Stomach (tissue), 9 donors: ENCODE measurements around the gene HSPB7. TPM values are rescaled to one million over a fixed set of nuclear protein-coding genes. Genes with fewer than 3 reads are reported as not detected.
"Not testable (repeated sequence)": the region's sequence is repeated elsewhere in the genome, so short reads cannot be mapped to it uniquely, and the experiment has no call there.

Experiments used
- DNase-seq, 2 donors: peaks; one replicate each; pipeline versions ENCODE4 v3.0.0 to v3.0.0-alpha.2; 2013 to 2019
- H3K27ac ChIP-seq, 5 donors: fragments of 200-600 bp in 4 of 5; sonication (generic) in 4 of 5; one replicate each; pipeline ENCODE4 v1.5.1; 2013 to 2019; ENCODE audit warnings: mild to moderate bottlenecking in 1 of 5, moderate library complexity in 1 of 5
- H3K27me3 ChIP-seq, 3 donors: fragments of 200-600 bp; sonication (generic); one replicate each; pipeline ENCODE4 v1.5.1; 2017 to 2019; ENCODE audit warnings: mixed run types in 1 of 3
- H3K36me3 ChIP-seq, 4 donors: fragments of 200-600 bp; sonication (generic); 1 replicate in 3 of 4; 2 replicates in 1 of 4; pipeline ENCODE4 v1.5.1; 2016 to 2019
- H3K4me1 ChIP-seq, 4 donors: fragments of 200-600 bp; sonication (generic); one replicate each; pipeline ENCODE4 v1.5.1; 2016 to 2019
- H3K4me3 ChIP-seq, 4 donors: fragments of 200-600 bp; sonication (generic) in 3 of 4; one replicate each; pipeline ENCODE4 v1.5.1; 2016 to 2019; ENCODE audit warnings: mild to moderate bottlenecking in 1 of 4
- H3K9me3 ChIP-seq, 4 donors: fragments of 200-600 bp; sonication (generic); one replicate each; pipeline ENCODE4 v1.5.1; 2016 to 2019
- EP300 ChIP-seq: sonication (generic); formaldehyde crosslinking; IDR thresholded peaks from one replicate; pipeline ENCODE4 v1.6.1; 2017; ENCODE audit warnings: antibody characterized with exemption
- POLR2A ChIP-seq, 4 donors: fragments of 450-650 bp; IDR thresholded peaks; one replicate each; pipeline ENCODE4 v1.6.1; 2016; ENCODE audit warnings: antibody characterized with exemption in 4 of 4, control low read depth in 2 of 4, mild to moderate bottlenecking in 1 of 4, moderate library complexity in 1 of 4
- POLR2AphosphoS5 ChIP-seq, 3 donors: sonication (generic); formaldehyde crosslinking; IDR thresholded peaks; one replicate each; pipeline ENCODE4 v1.6.1; 2016; ENCODE audit warnings: antibody characterized with exemption in 3 of 3
- WGBS, 5 donors: extraction: QIAGEN DNeasy Blood & Tissue Kit in 3 of 5; methylation state at CpG; one replicate each; pipeline versions ENCODE4 v1.1.5 to v1.1.7; 2013 to 2018; 5-methylcytosine and 5-hydroxymethylcytosine counted together
- intact Hi-C: fragments of 100-400 bp; cut with DNase I; formaldehyde crosslinking; loops from one replicate; pipeline ENCODE4 v1.15.1; 2023; ENCODE audit warnings: low total_unique reads
- polyA plus RNA-seq, 3 donors: library from polyadenylated mRNA; stranded (reverse); fragments of 200-250 nt; gene quantifications; one replicate each; pipeline ENCODE4 v1.2.3, GENCODE V29; 2013
- total RNA-seq, 5 donors: library from RNA; depleted of rRNA; stranded (reverse); fragments of >200 nt; gene quantifications; one replicate each; pipeline versions ENCODE4 v1.1.0 to v1.2.3, GENCODE V29; 2014 to 2016
- TF ChIP-seq, protein P1 (sequence below), 7 experiments: fragments of 450-650 bp in 4 of 7; fragments of 200-600 bp in 3 of 7; sonication (generic) in 3 of 7; IDR thresholded peaks; one replicate each; pipeline ENCODE4 v1.5.1; 2016 to 2019; ENCODE audit warnings: antibody characterized with exemption in 7 of 7, control low read depth in 2 of 7, mild to moderate bottlenecking in 1 of 7
- donor health status: healthy with polysubstance abuse.
- donor health status: Bipolar disorder and iron deficiency.
- donor health status: healthy.

HSPB7 gene
- total and polyA plus RNA-seq, 8 donors = 9.9 to 83.5 (median 23.8) TPM

DNA sequence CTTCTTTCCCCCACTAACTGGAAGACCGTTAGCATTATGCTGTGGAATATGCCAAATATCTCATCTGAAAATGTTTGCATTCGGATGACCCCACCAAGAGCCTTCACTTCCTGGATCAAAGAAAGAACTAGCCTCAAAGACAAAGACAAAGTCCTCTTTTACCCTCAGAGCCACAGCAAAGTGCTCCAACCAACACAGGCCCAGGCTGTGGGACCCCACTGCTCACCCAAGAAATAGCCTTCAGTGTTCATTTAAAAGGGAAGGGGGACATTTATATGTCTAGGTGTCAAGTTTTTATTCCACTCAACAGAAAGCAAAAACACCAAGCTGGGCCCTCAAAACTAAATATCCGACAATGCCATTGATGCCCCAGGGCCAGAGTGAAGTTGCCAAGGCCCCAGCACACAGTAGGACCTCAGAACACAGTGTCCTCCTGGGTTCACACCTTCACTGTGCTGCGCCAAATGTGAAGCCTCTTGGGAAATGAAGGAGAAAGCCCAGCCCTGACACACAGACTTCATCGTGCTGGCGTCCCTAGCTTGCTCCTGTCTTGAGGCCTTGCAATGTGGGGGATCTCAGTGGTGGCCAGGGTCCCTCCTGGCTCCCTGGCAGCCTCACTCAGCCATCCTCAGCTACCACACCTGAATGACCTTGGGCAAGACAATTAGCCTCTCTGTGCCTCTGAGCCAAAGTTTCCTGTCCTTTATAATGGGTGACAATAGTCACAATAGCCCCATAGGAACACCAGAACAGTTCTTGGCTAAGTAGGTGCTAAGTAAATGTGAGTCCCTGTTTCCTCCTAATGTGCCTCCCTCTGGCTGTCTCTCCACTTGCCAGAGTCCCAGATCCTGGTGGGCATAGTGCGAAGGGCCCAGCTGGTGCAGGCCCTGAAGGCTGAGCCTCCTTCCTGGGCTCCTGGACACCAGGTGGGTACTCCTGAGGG is 37.0 kb upstream of the HSPB7 start:
- Histone ChIP-seq H3K4me3 (no peak overlapping the region), H3K27me3 (no peaks in the 10 kb centered on the region), H3K27ac (no peak overlapping the region), H3K36me3 (no peaks in the 10 kb centered on the region), H3K9me3 (no peaks in the 10 kb centered on the region), H3K4me1 (peaks cover 0 to 10% (median 8%) of the 10 kb centered on the region in 4 donors)
- WGBS, 5 donors = 82 to 90% (median 84%) methylated on average over 7 of the region's 7 CpGs
- intact Hi-C loops = no loop called here
- TF ChIP-seq, protein P1, sequence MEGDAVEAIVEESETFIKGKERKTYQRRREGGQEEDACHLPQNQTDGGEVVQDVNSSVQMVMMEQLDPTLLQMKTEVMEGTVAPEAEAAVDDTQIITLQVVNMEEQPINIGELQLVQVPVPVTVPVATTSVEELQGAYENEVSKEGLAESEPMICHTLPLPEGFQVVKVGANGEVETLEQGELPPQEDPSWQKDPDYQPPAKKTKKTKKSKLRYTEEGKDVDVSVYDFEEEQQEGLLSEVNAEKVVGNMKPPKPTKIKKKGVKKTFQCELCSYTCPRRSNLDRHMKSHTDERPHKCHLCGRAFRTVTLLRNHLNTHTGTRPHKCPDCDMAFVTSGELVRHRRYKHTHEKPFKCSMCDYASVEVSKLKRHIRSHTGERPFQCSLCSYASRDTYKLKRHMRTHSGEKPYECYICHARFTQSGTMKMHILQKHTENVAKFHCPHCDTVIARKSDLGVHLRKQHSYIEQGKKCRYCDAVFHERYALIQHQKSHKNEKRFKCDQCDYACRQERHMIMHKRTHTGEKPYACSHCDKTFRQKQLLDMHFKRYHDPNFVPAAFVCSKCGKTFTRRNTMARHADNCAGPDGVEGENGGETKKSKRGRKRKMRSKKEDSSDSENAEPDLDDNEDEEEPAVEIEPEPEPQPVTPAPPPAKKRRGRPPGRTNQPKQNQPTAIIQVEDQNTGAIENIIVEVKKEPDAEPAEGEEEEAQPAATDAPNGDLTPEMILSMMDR (IDR thresholded peaks at IDR 0.05) = no peak
- TF ChIP-seq POLR2A (IDR thresholded peaks at IDR 0.05) (no peak), POLR2AphosphoS5 (IDR thresholded peaks at IDR 0.05) (no peak), EP300 (no peak)
- no peak for DNase-seq

DNA sequence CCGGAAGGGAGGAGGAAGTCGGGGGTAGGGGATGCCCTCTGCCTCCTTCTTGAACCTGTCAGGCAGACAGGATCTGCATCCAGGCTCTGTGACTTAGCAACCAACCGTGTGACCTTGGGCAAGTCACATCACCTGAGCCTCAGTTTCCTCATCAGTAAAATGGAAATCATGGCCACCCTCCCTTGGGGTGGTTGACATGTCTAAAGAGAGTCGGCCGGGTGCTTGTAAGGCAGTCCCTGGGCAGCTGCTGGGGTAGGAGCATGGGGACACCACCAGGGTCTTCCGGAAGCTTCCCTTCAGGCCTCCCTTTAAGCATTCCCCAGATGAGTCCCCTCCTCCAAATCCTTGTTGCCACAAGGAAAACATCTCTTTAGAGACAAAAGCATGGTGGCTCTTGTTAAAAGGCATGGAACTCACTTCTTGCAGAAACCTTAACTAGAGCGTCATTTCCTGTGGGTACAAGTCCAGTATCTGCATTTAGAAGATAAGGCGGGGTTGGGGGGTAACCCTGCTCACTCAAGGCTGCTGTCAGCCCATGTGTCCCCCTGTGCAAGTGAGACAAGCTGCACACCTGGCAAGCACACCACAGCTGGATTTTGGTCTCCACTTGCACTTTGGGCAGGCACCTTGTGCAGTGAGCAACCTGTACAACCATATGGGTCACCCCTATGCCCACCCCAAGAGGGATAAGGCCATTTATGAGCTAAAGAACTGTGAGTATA is 36.1 kb upstream of the HSPB7 start:
- DNase-seq = no peak

DNA sequence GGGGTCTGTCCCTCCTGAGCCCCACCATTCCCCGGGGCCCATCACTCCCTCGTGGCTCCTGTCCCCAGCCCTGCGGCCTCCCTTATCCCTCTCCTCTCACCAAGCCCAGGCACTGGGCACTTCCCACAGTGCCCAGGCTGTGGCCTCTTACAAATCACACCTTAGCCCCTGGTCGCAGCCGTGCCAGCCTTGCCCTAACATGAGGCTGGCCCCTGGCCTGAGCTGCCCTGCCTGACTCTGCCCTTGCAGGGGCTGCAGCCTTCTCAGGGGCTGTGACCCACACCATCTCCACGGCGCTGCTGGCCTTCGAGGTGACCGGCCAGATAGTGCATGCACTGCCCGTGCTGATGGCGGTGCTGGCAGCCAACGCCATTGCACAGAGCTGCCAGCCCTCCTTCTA is 34.1 kb upstream of the HSPB7 start:
- H3K36me3 ChIP-seq, H3K27me3 ChIP-seq, H3K27ac ChIP-seq, H3K9me3 ChIP-seq, H3K4me3 ChIP-seq, DNase-seq, intact Hi-C loops: not testable (repeated sequence)
- WGBS, 5 donors = 84 to 89% (median 88%) methylated on average over 10 to 12 of the region's 12 CpGs
- H3K4me1 ChIP-seq = peaks cover 6 to 20% (median 16%) of the 10 kb centered on the region in 4 donors

More for the DNA sequence above, 36.1 kb upstream of the HSPB7 start:
- H3K4me3 ChIP-seq = no peak overlapping the region
- WGBS, 5 donors = 63 to 80% (median 75%) methylated on average over 3 to 8 of the region's 8 CpGs
- H3K27ac ChIP-seq = no peak overlapping the region
- H3K27me3 ChIP-seq = no peaks in the 10 kb centered on the region
- TF ChIP-seq EP300 (no peak), POLR2A (IDR thresholded peaks at IDR 0.05) (no peak), POLR2AphosphoS5 (IDR thresholded peaks at IDR 0.05) (no peak)
- TF ChIP-seq, protein P1 (IDR thresholded peaks at IDR 0.05) = no peak
- no peaks in the 10 kb centered on the region for H3K9me3 ChIP-seq
- intact Hi-C loops = no loop called here
- peaks cover 2 to 12% (median 11%) of the 10 kb centered on the region in 4 donors for H3K4me1 ChIP-seq
- H3K36me3 ChIP-seq = no peaks in the 10 kb centered on the region

DNA sequence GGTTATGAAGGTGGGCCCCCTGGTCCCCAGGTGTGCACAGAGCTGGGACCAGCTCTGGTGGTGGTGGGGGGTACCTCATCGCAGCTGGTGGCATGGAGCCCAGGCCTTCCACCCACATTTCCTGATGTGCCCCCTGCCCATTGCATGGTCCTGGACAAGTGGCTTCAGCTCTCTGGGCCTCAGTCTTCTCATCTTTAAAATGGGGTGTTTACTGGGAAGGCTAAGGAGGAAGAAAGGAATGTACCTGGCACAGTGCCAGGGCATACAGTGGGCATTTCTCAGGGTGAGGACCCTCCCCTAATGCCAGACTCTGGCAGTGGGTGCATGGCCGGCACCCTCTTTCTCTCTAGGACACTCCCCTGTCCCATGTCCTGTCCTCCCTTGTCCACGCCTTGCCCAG is 33.2 kb upstream of the HSPB7 start:
- Histone ChIP-seq H3K36me3 (no peaks in the 10 kb centered on the region), H3K4me1 (peaks cover 6 to 15% (median 14%) of the 10 kb centered on the region in 4 donors), H3K9me3 (no peaks in the 10 kb centered on the region), H3K27ac (no peak overlapping the region), H3K27me3 (peaks cover 0 to 3% (median 0%) of the 10 kb centered on the region in 3 donors), H3K4me3 (no peak overlapping the region)
- DNase-seq = no peak
- intact Hi-C loops = no loop called here
- no peak for TF ChIP-seq POLR2AphosphoS5 (IDR thresholded peaks at IDR 0.05)
- TF ChIP-seq, protein P1 (IDR thresholded peaks at IDR 0.05) = no peak
- no peak for TF ChIP-seq POLR2A (IDR thresholded peaks at IDR 0.05)
- TF ChIP-seq EP300 = no peak
- 87 to 93% (median 89%) methylated on average over 3 of the region's 3 CpGs for WGBS, 5 donors
